B cell (primary cell): ENCODE measurements around the gene ASB2.

Source experiments
- EZH2 ChIP-seq: IDR thresholded peaks from 2 replicates; pipeline ENCODE4 v1.6.1; 2012; ENCODE audit warnings: borderline replicate concordance, low read depth, mild to moderate bottlenecking, moderate library complexity, low read length; ENCODE audit not compliant: insufficient read depth, poor library complexity, severe bottlenecking
- TF ChIP-seq, protein P1 (sequence below): fragments of 200-600 bp; IDR thresholded peaks from one replicate; pipeline ENCODE4 v1.8.0; 2022; ENCODE audit warnings: antibody characterized with exemption, mild to moderate bottlenecking

DNA sequence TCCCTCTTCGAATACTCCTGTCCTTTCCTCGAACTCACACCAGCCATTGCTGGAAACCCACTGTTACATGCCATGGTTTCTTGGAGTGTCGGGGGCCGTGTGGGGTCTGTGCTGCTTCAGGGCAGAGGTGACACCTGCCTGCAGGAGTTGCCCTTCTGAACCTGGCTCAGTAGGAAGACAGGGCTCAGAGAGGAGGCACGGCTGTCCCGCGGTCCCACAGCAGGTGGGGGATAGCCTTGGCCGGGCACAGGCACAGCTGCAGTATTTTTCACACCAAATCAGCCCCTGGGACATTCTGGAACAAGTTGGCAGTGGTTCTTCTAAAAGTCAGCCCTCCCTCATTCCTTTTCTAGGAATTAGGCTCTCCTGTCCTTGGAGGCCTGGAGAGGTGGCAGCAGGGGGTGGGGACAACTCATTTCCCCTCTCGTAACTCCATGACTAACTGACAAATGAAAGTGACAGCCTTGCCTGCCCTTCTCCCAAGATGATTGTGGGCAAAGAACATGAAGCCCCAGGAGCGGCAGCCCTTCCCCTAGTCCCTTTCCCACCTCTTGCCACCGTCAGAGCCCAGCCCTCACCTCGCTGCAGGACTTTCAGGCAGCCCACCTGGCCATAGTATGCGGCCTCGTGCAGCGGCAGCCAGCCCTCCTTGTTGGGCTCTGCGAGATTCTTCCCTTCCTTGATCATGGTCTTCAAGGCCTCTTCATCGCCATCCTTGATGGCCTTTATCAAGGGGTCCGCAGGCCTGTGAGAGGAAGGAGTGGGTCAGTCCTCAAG, 22.4 kb downstream of the ASB2 start:
- TF ChIP-seq, protein P1, sequence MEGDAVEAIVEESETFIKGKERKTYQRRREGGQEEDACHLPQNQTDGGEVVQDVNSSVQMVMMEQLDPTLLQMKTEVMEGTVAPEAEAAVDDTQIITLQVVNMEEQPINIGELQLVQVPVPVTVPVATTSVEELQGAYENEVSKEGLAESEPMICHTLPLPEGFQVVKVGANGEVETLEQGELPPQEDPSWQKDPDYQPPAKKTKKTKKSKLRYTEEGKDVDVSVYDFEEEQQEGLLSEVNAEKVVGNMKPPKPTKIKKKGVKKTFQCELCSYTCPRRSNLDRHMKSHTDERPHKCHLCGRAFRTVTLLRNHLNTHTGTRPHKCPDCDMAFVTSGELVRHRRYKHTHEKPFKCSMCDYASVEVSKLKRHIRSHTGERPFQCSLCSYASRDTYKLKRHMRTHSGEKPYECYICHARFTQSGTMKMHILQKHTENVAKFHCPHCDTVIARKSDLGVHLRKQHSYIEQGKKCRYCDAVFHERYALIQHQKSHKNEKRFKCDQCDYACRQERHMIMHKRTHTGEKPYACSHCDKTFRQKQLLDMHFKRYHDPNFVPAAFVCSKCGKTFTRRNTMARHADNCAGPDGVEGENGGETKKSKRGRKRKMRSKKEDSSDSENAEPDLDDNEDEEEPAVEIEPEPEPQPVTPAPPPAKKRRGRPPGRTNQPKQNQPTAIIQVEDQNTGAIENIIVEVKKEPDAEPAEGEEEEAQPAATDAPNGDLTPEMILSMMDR, result no peak
- TF ChIP-seq EZH2, result no peak
